Mononuclear cell (primary cell): ENCODE measurements around the gene PVALEF. TPM values are rescaled to one million over a fixed set of nuclear protein-coding genes. Genes with fewer than 3 reads are reported as not detected.

Source experiments
- H3K27me3 ChIP-seq: 2 replicates; pipeline ENCODE4 v1.6.0; 2011; ENCODE audit warnings: low read length, control low read depth; ENCODE audit not compliant: insufficient read depth
- H3K4me1 ChIP-seq: 2 replicates; pipeline ENCODE4 v1.5.1; 2011; ENCODE audit warnings: mild to moderate bottlenecking, low read length, control low read depth; ENCODE audit not compliant: insufficient read depth
- H3K4me3 ChIP-seq: 2 replicates; pipeline ENCODE4 v1.5.1; 2011; ENCODE audit warnings: mild to moderate bottlenecking, low read length, moderate library complexity
- H3K9me3 ChIP-seq: 2 replicates; pipeline ENCODE4 v1.5.1; 2011; ENCODE audit warnings: low read depth, mild to moderate bottlenecking, control low read depth, low read length
- total RNA-seq: library from RNA; depleted of rRNA; stranded (reverse); fragments of >200 nt; gene quantifications from one replicate; pipeline ENCODE4 v1.2.3, GENCODE V29; 2012

The PVALEF gene
- total RNA-seq, 1 donor = not detected

GRCh38 chr17:81228420-81228819, 63.1 kb downstream of the PVALEF start:
- peaks cover 28% of the 10 kb centered on the region for H3K4me1 ChIP-seq
- no peaks in the 10 kb centered on the region for H3K27me3 ChIP-seq
- H3K9me3 ChIP-seq = no peaks in the 10 kb centered on the region
- no peak overlapping the region for H3K4me3 ChIP-seq

- H3K9me3 ChIP-seq = no peaks in the 10 kb centered on the region
- no peak overlapping the region for H3K4me3 ChIP-seq
- no peaks in the 10 kb centered on the region for H3K27me3 ChIP-seq
- peaks cover 21% of the 10 kb centered on the region for H3K4me1 ChIP-seq
Observed at GRCh38 chr17:81228834-81229665, 63.7 kb downstream of the PVALEF start.

GRCh38 chr17:81229666-81229920, 64.3 kb downstream of the PVALEF start:
- H3K4me1 ChIP-seq = peaks cover 20% of the 10 kb centered on the region
- no peaks in the 10 kb centered on the region for H3K27me3 ChIP-seq
- no peaks in the 10 kb centered on the region for H3K9me3 ChIP-seq
- no peak overlapping the region for H3K4me3 ChIP-seq

GRCh38 chr17:81230043-81230820, 64.9 kb downstream of the PVALEF start:
- H3K4me1 ChIP-seq = peaks cover 20% of the 10 kb centered on the region
- no peaks in the 10 kb centered on the region for H3K9me3 ChIP-seq
- H3K27me3 ChIP-seq = no peaks in the 10 kb centered on the region
- H3K4me3 ChIP-seq = no peak overlapping the region

GRCh38 chr17:81231121-81231645, 65.9 kb downstream of the PVALEF start:
- Histone ChIP-seq H3K4me3 (no peak overlapping the region), H3K4me1 (peaks cover 20% of the 10 kb centered on the region), H3K27me3 (no peaks in the 10 kb centered on the region), H3K9me3 (no peaks in the 10 kb centered on the region)

GRCh38 chr17:81231766-81232581, 66.7 kb downstream of the PVALEF start:
- H3K4me1 ChIP-seq = peaks cover 26% of the 10 kb centered on the region
- H3K4me3 ChIP-seq = no peak overlapping the region
- no peaks in the 10 kb centered on the region for H3K27me3 ChIP-seq
- no peaks in the 10 kb centered on the region for H3K9me3 ChIP-seq

Other genes with a start within 250 kb of the PVALEF start
- gene CHMP6, start 173.7 kb upstream of the PVALEF start, total RNA-seq = 14.4 TPM
- gene BAIAP2, start 130.4 kb upstream of the PVALEF start, total RNA-seq = 5.1 TPM
- gene AATK, start 714 bp downstream of the PVALEF start, total RNA-seq = 2.0 TPM
- 4.8 TPM for gene CEP131, start 57.5 kb downstream of the PVALEF start, total RNA-seq
- gene TEPSIN, start 73.5 kb downstream of the PVALEF start, total RNA-seq = 39.6 TPM
- gene NDUFAF8, start 73.8 kb downstream of the PVALEF start, total RNA-seq = 9.3 TPM
- 30.9 TPM for gene SLC38A10, start 129.8 kb downstream of the PVALEF start, total RNA-seq
- 2.0 TPM for gene BAHCC1, start 229.9 kb downstream of the PVALEF start, total RNA-seq